HCT116 (cell line): ENCODE results near the gene TMEM185B.

Experiments
- ATF3 ChIP-seq: IDR thresholded peaks from 2 replicates; pipeline ENCODE4 v1.6.1; 2012
- CTCF ChIP-seq, 3 experiments: fragments of 200-600 bp in 1 of 3; sonication (generic) in 1 of 3; IDR thresholded peaks in 2 of 3; conservative IDR thresholded peaks in 1 of 3; 2 replicates each; pipeline ENCODE4 v1.5.1; 2012 to 2017; ENCODE audit warnings: low read depth in 2 of 3, low read length in 2 of 3, antibody characterized with exemption in 1 of 3, borderline replicate concordance in 1 of 3, control low read depth in 1 of 3, mild to moderate bottlenecking in 1 of 3, mixed read lengths in 1 of 3, mixed run types in 1 of 3, moderate library complexity in 1 of 3; ENCODE audit not compliant: insufficient read depth in 1 of 3
- EZH2 ChIP-seq: fragments of 200-600 bp; sonication (generic); IDR thresholded peaks from 2 replicates; pipeline ENCODE4 v1.6.1; 2017; ENCODE audit warnings: antibody characterized with exemption, mixed run types
- JUND ChIP-seq: IDR thresholded peaks from 2 replicates; pipeline ENCODE4 v1.6.1; 2012
- POLR2A ChIP-seq: IDR thresholded peaks from 2 replicates; pipeline ENCODE4 v1.7.0; 2011; ENCODE audit warnings: borderline replicate concordance; ENCODE audit not compliant: insufficient read depth, insufficient read length; ENCODE audit errors: extremely low read depth
- POLR2AphosphoS5 ChIP-seq: IDR thresholded peaks from 2 replicates; pipeline ENCODE4 v1.6.1; 2011; ENCODE audit warnings: mild to moderate bottlenecking, low read depth, low read length, moderate library complexity
- RAD21 ChIP-seq: IDR thresholded peaks from 2 replicates; pipeline ENCODE4 v1.6.1; 2012; ENCODE audit warnings: low read depth, mild to moderate bottlenecking
- SP1 ChIP-seq: IDR thresholded peaks from 2 replicates; pipeline ENCODE4 v1.6.1; 2012; ENCODE audit warnings: low read depth
- ZFX ChIP-seq: fragments of 450-650 bp; IDR thresholded peaks from 2 replicates; pipeline ENCODE4 v1.6.1; 2017
- TF ChIP-seq, protein P1 (sequence below): IDR thresholded peaks from 2 replicates; pipeline ENCODE4 v1.6.1; 2012
- TF ChIP-seq, protein P2 (sequence below): IDR thresholded peaks from 2 replicates; pipeline ENCODE4 v1.6.1; 2012; ENCODE audit warnings: low read depth

GRCh38 chr2:120220756-120221155, 2.4 kb downstream of the TMEM185B start:
- TF ChIP-seq ZFX: no peak
- TF ChIP-seq EZH2: no peak
- no peak for TF ChIP-seq CTCF (IDR thresholded peaks at IDR 0.05 in 2 of 3, conservative IDR thresholded peaks at IDR 0.05 in 1 of 3; ENCODE audit: borderline replicate concordance in 1 of 3, insufficient read depth in 1 of 3, low read depth in 2 of 3, low read length in 2 of 3)
- no peak for TF ChIP-seq SP1
- no peak for TF ChIP-seq POLR2A
- no peak for TF ChIP-seq ATF3
- no peak for TF ChIP-seq RAD21
- TF ChIP-seq JUND: no peak
- TF ChIP-seq, protein P1, sequence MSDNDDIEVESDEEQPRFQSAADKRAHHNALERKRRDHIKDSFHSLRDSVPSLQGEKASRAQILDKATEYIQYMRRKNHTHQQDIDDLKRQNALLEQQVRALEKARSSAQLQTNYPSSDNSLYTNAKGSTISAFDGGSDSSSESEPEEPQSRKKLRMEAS: no peak
- TF ChIP-seq, protein P2, sequence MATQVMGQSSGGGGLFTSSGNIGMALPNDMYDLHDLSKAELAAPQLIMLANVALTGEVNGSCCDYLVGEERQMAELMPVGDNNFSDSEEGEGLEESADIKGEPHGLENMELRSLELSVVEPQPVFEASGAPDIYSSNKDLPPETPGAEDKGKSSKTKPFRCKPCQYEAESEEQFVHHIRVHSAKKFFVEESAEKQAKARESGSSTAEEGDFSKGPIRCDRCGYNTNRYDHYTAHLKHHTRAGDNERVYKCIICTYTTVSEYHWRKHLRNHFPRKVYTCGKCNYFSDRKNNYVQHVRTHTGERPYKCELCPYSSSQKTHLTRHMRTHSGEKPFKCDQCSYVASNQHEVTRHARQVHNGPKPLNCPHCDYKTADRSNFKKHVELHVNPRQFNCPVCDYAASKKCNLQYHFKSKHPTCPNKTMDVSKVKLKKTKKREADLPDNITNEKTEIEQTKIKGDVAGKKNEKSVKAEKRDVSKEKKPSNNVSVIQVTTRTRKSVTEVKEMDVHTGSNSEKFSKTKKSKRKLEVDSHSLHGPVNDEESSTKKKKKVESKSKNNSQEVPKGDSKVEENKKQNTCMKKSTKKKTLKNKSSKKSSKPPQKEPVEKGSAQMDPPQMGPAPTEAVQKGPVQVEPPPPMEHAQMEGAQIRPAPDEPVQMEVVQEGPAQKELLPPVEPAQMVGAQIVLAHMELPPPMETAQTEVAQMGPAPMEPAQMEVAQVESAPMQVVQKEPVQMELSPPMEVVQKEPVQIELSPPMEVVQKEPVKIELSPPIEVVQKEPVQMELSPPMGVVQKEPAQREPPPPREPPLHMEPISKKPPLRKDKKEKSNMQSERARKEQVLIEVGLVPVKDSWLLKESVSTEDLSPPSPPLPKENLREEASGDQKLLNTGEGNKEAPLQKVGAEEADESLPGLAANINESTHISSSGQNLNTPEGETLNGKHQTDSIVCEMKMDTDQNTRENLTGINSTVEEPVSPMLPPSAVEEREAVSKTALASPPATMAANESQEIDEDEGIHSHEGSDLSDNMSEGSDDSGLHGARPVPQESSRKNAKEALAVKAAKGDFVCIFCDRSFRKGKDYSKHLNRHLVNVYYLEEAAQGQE: no peak
- no peak for TF ChIP-seq POLR2AphosphoS5
